ENCODE data around the gene PPP1R36. TPM values are rescaled to one million over a fixed set of nuclear protein-coding genes. Genes with fewer than 3 reads are reported as not detected.

PPP1R36 gene
- total RNA-seq, 4 donors from 2014 or later, result 0.84 to 2.0 (median 1.3) TPM

- no peak for DNase-seq (ENCODE audit: low spot score in 2 of 2)
- intact Hi-C loops (cut with DNase I; ENCODE audit: low total_unique reads), result no loop called here
- no peak overlapping the region for H3K4me3 ChIP-seq (ENCODE audit: low read depth, poor library complexity, severe bottlenecking)
- TF ChIP-seq POLR2A (IDR thresholded peaks at IDR 0.05) (no peak), CTCF (IDR thresholded peaks at IDR 0.05) (no peak)
- 70 to 71% methylated on average over 7 of the region's 7 CpGs for WGBS, 2 donors
Observed at GRCh38 chr14:64580467-64580866, 30.7 kb downstream of the PPP1R36 start.

GRCh38 chr14:64581363-64581762 lies 31.6 kb downstream of the PPP1R36 start:
- DNase-seq (ENCODE audit: low spot score in 2 of 2), result no peak
- WGBS, 2 donors, result 66 to 80% methylated on average over 2 of the region's 2 CpGs
- TF ChIP-seq CTCF (IDR thresholded peaks at IDR 0.05), result no peak
- no peak for TF ChIP-seq POLR2A (IDR thresholded peaks at IDR 0.05)
- H3K4me3 ChIP-seq (ENCODE audit: low read depth, poor library complexity, severe bottlenecking), result no peak overlapping the region
- intact Hi-C loops (cut with DNase I; ENCODE audit: low total_unique reads), result no loop called here

- no peak overlapping the region for H3K4me3 ChIP-seq (ENCODE audit: low read depth, poor library complexity, severe bottlenecking)
- no peak for DNase-seq (ENCODE audit: low spot score in 2 of 2)
- 61 to 72% methylated on average over 5 of the region's 5 CpGs for WGBS, 2 donors
- TF ChIP-seq POLR2A (IDR thresholded peaks at IDR 0.05) (no peak), CTCF (IDR thresholded peaks at IDR 0.05) (no peak)
- intact Hi-C loops (cut with DNase I; ENCODE audit: low total_unique reads), result no loop called here
Observed at GRCh38 chr14:64581817-64582216, 32.1 kb downstream of the PPP1R36 start.

- no peak for TF ChIP-seq CTCF (IDR thresholded peaks at IDR 0.05)
- no peak for TF ChIP-seq POLR2A (IDR thresholded peaks at IDR 0.05)
- H3K4me3 ChIP-seq (ENCODE audit: low read depth, poor library complexity, severe bottlenecking), result no peak overlapping the region
- 42 to 70% methylated on average over 1 of the region's 1 CpG for WGBS, 2 donors
- no peak for DNase-seq (ENCODE audit: low spot score in 2 of 2)
- intact Hi-C loops (cut with DNase I; ENCODE audit: low total_unique reads), result no loop called here
Observed at GRCh38 chr14:64584190-64584589, 34.4 kb downstream of the PPP1R36 start.

GRCh38 chr14:64591809-64592208 lies 42.0 kb downstream of the PPP1R36 start:
- no peak for DNase-seq (ENCODE audit: low spot score in 2 of 2)
- intact Hi-C loops (cut with DNase I; ENCODE audit: low total_unique reads), result no loop called here
- 85 to 89% methylated on average over 3 of the region's 3 CpGs for WGBS, 2 donors

More at GRCh38 chr14:64591809-64592208, 42.0 kb downstream of the PPP1R36 start:
- H3K4me3 ChIP-seq (ENCODE audit: low read depth, poor library complexity, severe bottlenecking), result no peak overlapping the region
- no peak for TF ChIP-seq POLR2A (IDR thresholded peaks at IDR 0.05)
- no peak for TF ChIP-seq CTCF (IDR thresholded peaks at IDR 0.05)

All from lower leg skin (tissue), 4 donors.